HG02884 (cell line): Measurements from ENCODE around the gene MSANTD1.
A peak's percentile ranks its signal among the peaks of the same experiment; 100 is the strongest.

Experiments used
- ATAC-seq: cut with Tn5 transposase; IDR thresholded peaks from one replicate; pipeline ENCODE4 v1.9.1; 2021; ENCODE audit warnings: mild to moderate bottlenecking, moderate library complexity; ENCODE audit not compliant: unreplicated experiment

MSANTD1 gene

GRCh38 chr4:3248811-3249661 is at the start of gene MSANTD1:
Gene MSANTD1 (plus strand): TSS chr4:3249159. CDS start chr4:3249223, 64 bp downstream.
- no peak for ATAC-seq

- ATAC-seq = no peak
These were observed 49.1 kb upstream of the MSANTD1 start for GRCh38 chr4:3199653-3200422.

GRCh38 chr4:3200423-3201090 is 48.4 kb upstream of the MSANTD1 start:
- no peak for ATAC-seq

- ATAC-seq = peak; percentile 76
These were observed 46.9 kb upstream of the MSANTD1 start for GRCh38 chr4:3201718-3202702.

GRCh38 chr4:3202836-3203820 is 45.8 kb upstream of the MSANTD1 start:
- ATAC-seq = peak; percentile 13

- no peak for ATAC-seq
These were observed 45.0 kb upstream of the MSANTD1 start for GRCh38 chr4:3203971-3204431.

GRCh38 chr4:3205995-3206394 is 43.0 kb upstream of the MSANTD1 start:
- ATAC-seq = no peak

GRCh38 chr4:3206439-3207100 is 42.4 kb upstream of the MSANTD1 start:
- no peak for ATAC-seq

- ATAC-seq = no peak
These were observed 41.4 kb upstream of the MSANTD1 start for GRCh38 chr4:3207531-3208037.

GRCh38 chr4:3208826-3209225 is 40.1 kb upstream of the MSANTD1 start:
- ATAC-seq = no peak

- no peak for ATAC-seq
These were observed 39.2 kb upstream of the MSANTD1 start for GRCh38 chr4:3209551-3210325.

- no peak for ATAC-seq
These were observed 38.5 kb upstream of the MSANTD1 start for GRCh38 chr4:3210467-3210866.

GRCh38 chr4:3211866-3212265 is 37.1 kb upstream of the MSANTD1 start:
- ATAC-seq = no peak

GRCh38 chr4:3212391-3213105 is 36.4 kb upstream of the MSANTD1 start:
- no peak for ATAC-seq

- no peak for ATAC-seq
These were observed 35.9 kb upstream of the MSANTD1 start for GRCh38 chr4:3213106-3213425.

GRCh38 chr4:3213661-3214250 is 35.2 kb upstream of the MSANTD1 start:
- ATAC-seq = no peak

- ATAC-seq = no peak
These were observed 33.7 kb upstream of the MSANTD1 start for GRCh38 chr4:3215256-3215655.
